GM10248 (cell line): ENCODE measurements around the gene RND3.

Experiments used
- CTCF ChIA-PET: fragments of 300-600 bp; sonication (Branson Sonifier 250); formaldehyde crosslinking; extraction: SDS; loops from one replicate; lab custom pipeline; 2021; ENCODE audit warnings: antibody characterized with exemption; lab: Yijun Ruan, JAX
- POLR2A ChIA-PET: fragments of 350-650 bp; sonication (Branson Sonifier 250); formaldehyde crosslinking; extraction: SDS; loops from one replicate; lab custom pipeline; 2020; ENCODE audit warnings: antibody characterized with exemption; lab: Yijun Ruan, JAX
- DNase-seq: peaks from one replicate; pipeline ENCODE4 v3.0.0; 2012; ENCODE audit errors: extremely low spot score
- TF ChIP-seq, protein P1 (sequence below): IDR thresholded peaks from 2 replicates; pipeline ENCODE4 v1.5.1; 2012; ENCODE audit warnings: mild to moderate bottlenecking, low read depth; ENCODE audit errors: extremely low read depth, missing control alignments, control extremely low read depth

The RND3 gene

DNA sequence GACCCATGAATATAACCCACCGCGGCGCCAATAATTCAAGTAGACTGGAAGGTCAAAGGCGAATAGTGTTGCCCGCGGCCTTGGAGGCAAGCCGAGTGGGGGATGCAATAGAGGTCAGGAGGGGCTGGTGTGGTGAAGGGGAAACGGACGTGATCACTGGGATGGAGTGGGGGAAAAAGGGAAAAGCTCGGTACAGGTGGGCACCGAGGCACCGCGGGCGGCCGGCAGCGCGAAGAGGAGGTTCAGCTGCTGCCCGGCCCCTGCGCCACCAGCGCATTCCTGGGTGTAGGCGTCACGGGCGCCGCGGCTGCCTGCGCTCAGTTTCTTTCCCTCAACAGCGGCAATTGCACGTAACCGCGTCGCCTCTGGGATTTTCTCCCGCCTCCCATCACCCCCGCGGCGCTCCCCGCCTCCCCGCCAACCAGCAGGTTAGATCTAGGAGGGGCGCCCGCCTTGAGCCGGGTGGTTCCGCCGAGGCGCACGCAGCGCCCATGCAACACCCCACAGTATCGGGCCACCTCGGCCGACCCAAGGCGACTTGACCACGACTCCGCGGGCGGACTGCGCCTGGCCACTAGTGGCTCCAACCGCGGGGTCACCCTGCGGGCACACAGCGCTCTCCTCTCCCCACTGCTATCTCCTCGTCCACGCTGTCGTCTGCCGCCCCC is 1.5 kb downstream of the RND3 start:
- CTCF ChIA-PET = no interaction called here
- DNase-seq = peak; percentile 10
- POLR2A ChIA-PET = no interaction called here
- TF ChIP-seq, protein P1, sequence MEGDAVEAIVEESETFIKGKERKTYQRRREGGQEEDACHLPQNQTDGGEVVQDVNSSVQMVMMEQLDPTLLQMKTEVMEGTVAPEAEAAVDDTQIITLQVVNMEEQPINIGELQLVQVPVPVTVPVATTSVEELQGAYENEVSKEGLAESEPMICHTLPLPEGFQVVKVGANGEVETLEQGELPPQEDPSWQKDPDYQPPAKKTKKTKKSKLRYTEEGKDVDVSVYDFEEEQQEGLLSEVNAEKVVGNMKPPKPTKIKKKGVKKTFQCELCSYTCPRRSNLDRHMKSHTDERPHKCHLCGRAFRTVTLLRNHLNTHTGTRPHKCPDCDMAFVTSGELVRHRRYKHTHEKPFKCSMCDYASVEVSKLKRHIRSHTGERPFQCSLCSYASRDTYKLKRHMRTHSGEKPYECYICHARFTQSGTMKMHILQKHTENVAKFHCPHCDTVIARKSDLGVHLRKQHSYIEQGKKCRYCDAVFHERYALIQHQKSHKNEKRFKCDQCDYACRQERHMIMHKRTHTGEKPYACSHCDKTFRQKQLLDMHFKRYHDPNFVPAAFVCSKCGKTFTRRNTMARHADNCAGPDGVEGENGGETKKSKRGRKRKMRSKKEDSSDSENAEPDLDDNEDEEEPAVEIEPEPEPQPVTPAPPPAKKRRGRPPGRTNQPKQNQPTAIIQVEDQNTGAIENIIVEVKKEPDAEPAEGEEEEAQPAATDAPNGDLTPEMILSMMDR = no peak

DNA sequence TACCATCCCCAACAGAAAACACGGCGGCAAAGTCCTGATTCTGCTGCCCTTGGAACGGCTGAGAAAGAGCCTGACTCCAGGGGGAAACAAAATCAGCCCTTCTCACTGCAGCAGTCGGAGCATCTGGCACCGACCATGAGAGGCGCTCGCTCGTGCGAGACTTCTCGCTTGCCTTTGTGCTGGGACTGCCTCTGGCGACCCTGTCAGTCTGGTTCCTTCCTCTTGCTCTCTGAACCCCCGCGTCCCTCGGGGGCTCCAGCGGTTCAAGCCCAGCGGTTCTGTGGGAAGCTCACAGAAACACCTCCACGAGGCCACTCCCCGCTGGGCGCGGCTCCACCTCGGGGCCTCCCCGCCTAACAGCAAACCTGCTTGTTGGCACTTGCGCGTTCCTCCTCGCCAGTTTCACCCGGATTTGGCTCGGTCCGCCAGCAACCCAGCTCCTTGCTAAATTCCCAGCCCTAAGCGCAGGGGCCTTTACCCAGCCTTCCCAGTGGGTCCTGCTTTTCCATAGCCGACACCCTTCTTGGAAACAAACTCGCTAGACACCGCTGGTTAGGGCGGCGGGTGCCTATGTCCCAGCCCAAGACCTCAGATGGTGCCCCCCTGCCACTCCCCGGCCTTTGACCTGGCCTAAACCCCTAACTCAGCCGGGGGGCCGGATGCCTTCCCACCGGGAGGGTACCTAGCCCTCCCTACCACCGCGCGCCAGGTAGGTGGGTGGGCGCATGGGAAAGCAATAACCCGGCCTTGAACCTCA is 2.2 kb downstream of the RND3 start:
- TF ChIP-seq, protein P1 = no peak
- peak; percentile 24 for DNase-seq
- ChIA-PET CTCF (no interaction called here), POLR2A (no interaction called here)

DNA sequence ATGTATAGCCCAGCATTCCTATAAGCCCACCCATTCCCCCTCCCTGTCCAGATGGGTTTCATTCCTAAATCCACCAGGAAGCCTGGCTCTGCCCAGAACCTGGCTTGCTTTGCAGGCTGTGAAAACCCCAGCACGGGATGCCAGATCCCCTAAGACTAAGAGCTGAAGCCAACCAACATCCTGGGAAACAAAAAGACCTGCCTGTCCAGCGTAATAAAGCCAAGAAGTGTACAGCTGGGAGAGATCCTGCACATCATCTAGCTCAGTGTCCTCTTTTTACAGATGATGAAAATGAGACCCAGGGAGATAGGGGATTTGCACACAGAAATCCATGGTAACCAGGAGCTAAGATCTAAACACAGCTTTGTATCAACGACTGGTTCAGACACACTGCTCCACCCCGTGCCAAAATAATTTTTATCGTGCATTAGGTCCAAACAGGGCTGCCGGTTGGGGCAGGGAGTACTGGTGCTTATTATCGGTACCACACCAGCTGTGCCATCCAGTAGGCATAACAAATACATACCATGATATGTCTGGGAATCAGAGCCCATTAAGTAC is 2.9 kb downstream of the RND3 start:
- TF ChIP-seq, protein P1 = no peak
- ChIA-PET CTCF (no interaction called here), POLR2A (no interaction called here)
- no peak for DNase-seq

DNA sequence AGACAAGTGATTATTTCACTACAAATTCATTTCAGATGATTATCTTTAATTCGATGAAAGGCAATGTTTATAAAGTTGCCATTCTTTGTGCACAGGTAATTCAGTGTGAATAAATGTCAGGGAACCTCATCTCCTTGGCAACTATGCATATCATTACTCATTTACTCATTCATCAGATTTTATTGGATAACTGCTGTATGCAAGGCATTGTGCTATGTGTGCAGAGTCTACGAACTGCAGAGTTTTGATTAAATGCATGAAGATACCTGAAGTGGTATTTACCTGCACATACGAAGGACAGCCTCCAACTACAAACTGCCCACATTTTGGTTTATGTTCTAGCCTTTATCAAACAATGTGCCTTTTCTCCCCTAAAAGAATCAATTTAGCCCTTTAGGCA is 3.5 kb downstream of the RND3 start:
- no peak for DNase-seq

DNA sequence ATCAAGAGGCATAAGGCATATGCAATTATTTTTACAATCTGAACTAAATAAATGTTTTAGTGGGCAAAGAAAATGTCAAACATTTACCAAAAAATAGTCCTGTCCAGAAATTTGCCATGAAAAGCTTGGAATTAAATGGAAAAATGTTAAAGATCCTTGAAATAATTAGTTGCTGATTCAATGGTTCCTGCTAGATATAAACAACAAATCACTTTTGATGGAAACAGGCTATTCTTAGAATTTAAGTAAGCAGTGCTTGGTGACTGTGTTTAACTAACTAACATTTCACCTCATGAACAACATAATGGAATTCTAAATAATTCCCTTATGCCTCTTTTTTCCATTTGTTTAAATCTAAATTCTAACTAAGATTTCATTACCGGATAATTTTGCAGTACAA is 3.9 kb downstream of the RND3 start:
- no peak for DNase-seq
- TF ChIP-seq, protein P1 = no peak
- ChIA-PET POLR2A (no interaction called here), CTCF (interaction anchor here (1.1 kb wide), 1 partner anchor 12 kb away, joined by 3 read pairs; no protein-coding TSS in a partner anchor)

More for the DNA sequence above, 3.5 kb downstream of the RND3 start:
- POLR2A ChIA-PET = no interaction called here
- CTCF ChIA-PET = no interaction called here
- TF ChIP-seq, protein P1 = no peak

DNA sequence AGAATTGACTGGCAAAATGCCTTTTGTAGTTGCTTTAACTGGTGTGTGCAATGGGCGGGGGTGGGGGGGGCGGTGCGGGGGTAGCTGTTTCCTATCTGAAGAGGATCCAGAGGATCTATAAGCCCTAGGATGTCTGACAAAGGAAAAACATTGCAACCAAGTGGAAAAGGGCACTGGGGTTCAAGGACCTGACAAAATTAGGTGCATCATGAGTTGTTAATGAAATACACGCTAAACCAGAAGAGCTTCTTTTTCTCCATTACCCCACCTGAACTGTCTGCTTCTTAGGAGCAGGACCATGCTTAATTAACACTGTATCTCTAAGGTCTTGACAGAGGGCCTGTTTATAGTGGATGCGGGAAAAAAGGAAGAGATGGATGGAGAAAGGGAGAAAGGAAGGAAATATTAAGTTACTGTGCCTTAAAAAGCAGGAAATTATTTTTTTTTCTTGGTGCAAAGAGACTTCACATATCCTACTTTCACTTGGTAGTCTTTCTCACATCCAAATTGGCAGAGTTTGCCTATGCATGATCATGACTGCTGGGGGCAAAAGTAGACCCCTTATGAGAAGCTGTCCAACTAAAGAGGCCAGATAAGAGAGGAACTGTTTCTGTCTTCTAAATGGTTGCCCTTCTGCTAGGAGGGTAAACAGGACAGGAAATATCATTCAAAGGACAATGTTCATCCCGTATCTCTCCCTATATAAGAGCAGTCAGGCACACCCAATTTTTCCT is 4.6 kb downstream of the RND3 start:
- ChIA-PET CTCF (interaction anchor here (1.1 kb wide), 1 partner anchor 11 kb away, joined by 3 read pairs; no protein-coding TSS in a partner anchor), POLR2A (no interaction called here)
- TF ChIP-seq, protein P1 = no peak
- DNase-seq = no peak
